Activated CD4-positive, alpha-beta T cell treated with anti-CD3 and anti-CD28 coated beads for 36 hours (primary cell): Measurements from ENCODE around the gene DTX3L. TPM values are rescaled to one million over a fixed set of nuclear protein-coding genes. Genes with fewer than 3 reads are reported as not detected.
"Not testable (repeated sequence)": the region's sequence is repeated elsewhere in the genome, so short reads cannot be mapped to it uniquely, and the experiment has no call there.

Source experiments
- ATAC-seq: fragments of 200-7000 bp; cut with Tn5 transposase; one replicate; pipeline ENCODE4 v1.10.0; 2021; ENCODE audit warnings: mild to moderate bottlenecking, moderate library complexity
- CTCF ChIA-PET: fragments of 350-600 bp; sonication (Branson Sonifier 250); formaldehyde crosslinking; loops from one replicate; lab custom pipeline; 2021; ENCODE audit warnings: antibody characterized with exemption; lab: Charles Lee
- POLR2A ChIA-PET: fragments of 350-600 bp; sonication (Branson Sonifier 250); formaldehyde crosslinking; loops from one replicate; lab custom pipeline; 2021; ENCODE audit warnings: antibody characterized with exemption, inconsistent platforms; lab: Charles Lee
- DNase-seq: peaks from one replicate; pipeline ENCODE4 v3.0.0-alpha.2; 2020
- H3K27ac Mint-ChIP-seq: one replicate; pipeline ENCODE4 v1.8.0; 2021; ENCODE audit warnings: mixed read lengths
- H3K27me3 Mint-ChIP-seq: one replicate; pipeline ENCODE4 v1.8.0; 2021; ENCODE audit warnings: mixed read lengths
- H3K36me3 Mint-ChIP-seq: one replicate; pipeline ENCODE4 v1.8.0; 2021; ENCODE audit warnings: low read depth, mixed read lengths
- H3K4me1 Mint-ChIP-seq: one replicate; pipeline ENCODE4 v1.8.0; 2021; ENCODE audit warnings: mixed read lengths
- H3K4me3 Mint-ChIP-seq: one replicate; pipeline ENCODE4 v1.8.0; 2021; ENCODE audit warnings: mild to moderate bottlenecking, moderate library complexity, mixed read lengths
- H3K9me3 Mint-ChIP-seq: one replicate; pipeline ENCODE4 v1.8.0; 2021; ENCODE audit warnings: low read depth, mixed read lengths
- intact Hi-C, 2 experiments: fragments of 100-400 bp; cut with DNase I in 1 of 2; cut with micrococcal nuclease in 1 of 2; formaldehyde crosslinking; loops; one replicate each; pipeline versions ENCODE4 v1.14.2 to v1.15.1; 2022 to 2024; cut with DNase I, micrococcal nuclease
- total RNA-seq, 2 experiments: library from RNA; stranded (reverse); gene quantifications; one replicate each; pipeline ENCODE4 v1.2.3, GENCODE V29; 2021

DTX3L gene
- total RNA-seq, 2 experiments from 2014 or later: 42.0 to 52.0 TPM

GRCh38 chr3:122560680-122561079 lies 3.5 kb upstream of the DTX3L start:
- intact Hi-C loops: loop anchor here (1.0 to 5.0 kb wide), 5 partner anchors 50 to 1013 kb away; partner anchors contain the start of genes HSPBAP1 (in 1 of the 2), POLQ (in 1 of the 2) and SEMA5B (in 1 of the 2)
- DNase-seq (peak; percentile 73), ATAC-seq (peak; percentile 42)
- Mint-ChIP-seq H3K4me1 (peaks cover 37% of the 10 kb centered on the region), H3K4me3 (no peak overlapping the region), H3K27me3 (no peaks in the 10 kb centered on the region), H3K27ac (peak overlapping the region; percentile 33), H3K36me3 (peaks cover 45% of the 10 kb centered on the region), H3K9me3 (no peaks in the 10 kb centered on the region)
- POLR2A ChIA-PET: interaction anchor here (1.1 to 1.4 kb wide), 2 partner anchors 118 to 119 kb away, joined by 3 to 4 read pairs; no protein-coding TSS in a partner anchor
- CTCF ChIA-PET: interaction anchor here (0.7 to 6.5 kb wide), 9 partner anchors 10 to 135 kb away, joined by 3 to 58 read pairs (median 4); partner anchors contain the start of gene PARP14

GRCh38 chr3:122562923-122563716 lies 1.0 kb upstream of the DTX3L start:
- ATAC-seq (no peak), DNase-seq (no peak)
- Mint-ChIP-seq H3K27ac (peak overlapping the region; percentile 97), H3K9me3 (no peaks in the 10 kb centered on the region), H3K4me1 (peaks cover 56% of the 10 kb centered on the region), H3K36me3 (peaks cover 55% of the 10 kb centered on the region), H3K27me3 (no peaks in the 10 kb centered on the region), H3K4me3 (peak overlapping the region; percentile 83)
- CTCF ChIA-PET: interaction anchor here (1.0 to 3.1 kb wide), 6 partner anchors 12 to 170 kb away, joined by 3 to 55 read pairs (median 3); partner anchors contain the start of gene PARP14
- intact Hi-C loops: loop anchor here in 1 of 2 experiments (5.0 kb wide), 3 partner anchors 229 to 1016 kb away; partner anchors contain the start of genes HSPBAP1, POLQ and SEMA5B
- POLR2A ChIA-PET: interaction anchor here (0.8 to 1.1 kb wide), 2 partner anchors 25 to 48 kb away, joined by 3 read pairs; partner anchors contain the start of gene KPNA1

DNA sequence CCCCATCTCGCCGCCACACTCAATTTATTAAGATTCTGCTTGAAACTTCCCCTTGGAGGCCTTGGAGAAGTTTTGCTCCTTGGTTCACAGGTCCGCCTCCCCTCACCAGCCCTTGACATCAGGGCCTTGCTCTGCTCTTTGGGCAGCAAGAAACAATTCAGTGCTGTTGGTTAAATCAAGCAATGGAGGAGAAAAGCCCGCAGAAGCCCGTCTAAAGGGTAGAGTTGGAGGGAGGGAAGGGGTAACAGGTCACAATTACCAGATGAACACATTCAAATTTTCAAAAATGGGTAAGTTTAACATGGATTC lies 467 bp upstream of the DTX3L start:
- peak overlapping the region; percentile 97 for H3K27ac Mint-ChIP-seq
- H3K9me3 Mint-ChIP-seq: no peaks in the 10 kb centered on the region
- ChIA-PET CTCF (interaction anchor here (1.0 to 3.1 kb wide), 6 partner anchors 62 to 171 kb away, joined by 3 to 55 read pairs (median 4); partner anchors contain the start of genes PARP14 and WDR5B), POLR2A (interaction anchor here (1.0 kb wide), 1 partner anchor 116 kb away, joined by 4 read pairs; no protein-coding TSS in a partner anchor)
- peak overlapping the region; percentile 83 for H3K4me3 Mint-ChIP-seq
- H3K4me1 Mint-ChIP-seq: peaks cover 61% of the 10 kb centered on the region
- intact Hi-C loops: loop anchor here (1.0 to 5.0 kb wide), 7 partner anchors 13 to 1016 kb away; partner anchors contain the start of genes FAM162A (in 1 of the 2), HSPBAP1 (in 1 of the 2), POLQ (in 1 of the 2) and SEMA5B (in 1 of the 2)
- no peaks in the 10 kb centered on the region for H3K27me3 Mint-ChIP-seq
- ATAC-seq (peak; percentile 18), DNase-seq (peak; percentile 38)
- peaks cover 57% of the 10 kb centered on the region for H3K36me3 Mint-ChIP-seq

DNA sequence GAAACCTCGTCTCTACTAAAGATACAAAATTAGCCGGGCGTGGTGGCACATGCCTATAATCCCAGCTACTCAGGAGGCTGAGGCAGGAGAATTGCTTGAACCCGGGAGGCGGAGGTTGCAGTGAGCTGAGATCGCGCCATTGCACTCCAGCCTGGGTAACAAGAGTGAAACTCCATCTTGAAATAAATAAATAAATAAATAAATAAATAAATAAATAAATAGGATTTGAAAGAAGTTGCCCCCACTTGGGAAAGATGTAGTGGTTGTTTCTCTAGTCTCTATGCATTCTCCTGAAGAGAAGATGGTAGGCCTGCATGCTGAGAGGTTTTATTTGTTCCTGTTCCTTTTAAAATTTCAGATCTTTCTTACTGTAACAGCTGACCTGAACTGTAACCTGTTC lies 4.0 kb downstream of the DTX3L start:
- H3K36me3 Mint-ChIP-seq: peaks cover 62% of the 10 kb centered on the region
- H3K27ac Mint-ChIP-seq: peak overlapping the region; percentile 59
- CTCF ChIA-PET: interaction anchor here (1.4 to 1.6 kb wide), 3 partner anchors 9 to 110 kb away, joined by 3 to 5 read pairs (median 3); no protein-coding TSS in a partner anchor
- DNase-seq, H3K4me3 Mint-ChIP-seq, intact Hi-C loops, H3K9me3 Mint-ChIP-seq, ATAC-seq, H3K27me3 Mint-ChIP-seq: not testable (repeated sequence)
- H3K4me1 Mint-ChIP-seq: peaks cover 65% of the 10 kb centered on the region
- POLR2A ChIA-PET: interaction anchor here (0.5 kb wide), 1 partner anchor 11 kb away, joined by 3 read pairs; no protein-coding TSS in a partner anchor

DNA sequence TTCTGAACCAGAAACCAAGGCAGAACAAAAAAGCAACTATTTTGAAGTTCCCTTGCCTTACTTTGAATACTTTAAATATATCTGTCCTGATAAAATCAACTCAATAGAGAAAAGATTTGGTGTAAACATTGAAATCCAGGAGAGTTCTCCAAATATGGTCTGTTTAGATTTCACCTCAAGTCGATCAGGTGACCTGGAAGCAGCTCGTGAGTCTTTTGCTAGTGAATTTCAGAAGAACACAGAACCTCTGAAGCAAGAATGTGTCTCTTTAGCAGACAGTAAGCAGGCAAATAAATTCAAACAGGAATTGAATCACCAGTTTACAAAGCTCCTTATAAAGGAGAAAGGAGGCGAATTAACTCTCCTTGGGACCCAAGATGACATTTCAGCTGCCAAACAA lies 4.6 kb downstream of the DTX3L start:
- H3K27ac Mint-ChIP-seq: peak overlapping the region; percentile 59
- peaks cover 63% of the 10 kb centered on the region for H3K36me3 Mint-ChIP-seq
- no peak overlapping the region for H3K4me3 Mint-ChIP-seq
- H3K4me1 Mint-ChIP-seq: peaks cover 67% of the 10 kb centered on the region
- H3K9me3 Mint-ChIP-seq: no peaks in the 10 kb centered on the region
- ATAC-seq: no peak
- DNase-seq: no peak
- intact Hi-C loops: no loop called here
- no peaks in the 10 kb centered on the region for H3K27me3 Mint-ChIP-seq
- ChIA-PET POLR2A (no interaction called here), CTCF (interaction anchor here (1.4 to 1.6 kb wide), 2 partner anchors 108 to 110 kb away, joined by 3 read pairs; no protein-coding TSS in a partner anchor)

- intact Hi-C loops: no loop called here
- CTCF ChIA-PET: interaction anchor here (0.6 kb wide), 1 partner anchor 11 kb away, joined by 3 read pairs; no protein-coding TSS in a partner anchor
These were observed 8.8 kb downstream of the DTX3L start for GRCh38 chr3:122572940-122573412.

GRCh38 chr3:122576174-122576940 lies 12.2 kb downstream of the DTX3L start:
- Mint-ChIP-seq H3K27ac (peak overlapping the region; percentile 87), H3K9me3 (peaks cover 2% of the 10 kb centered on the region), H3K36me3 (peaks cover 28% of the 10 kb centered on the region), H3K4me1 (peaks cover 58% of the 10 kb centered on the region), H3K27me3 (no peaks in the 10 kb centered on the region), H3K4me3 (peak overlapping the region; percentile 24)
- CTCF ChIA-PET: interaction anchor here (0.7 to 3.2 kb wide), 5 partner anchors 15 to 220 kb away, joined by 3 to 21 read pairs (median 4); no protein-coding TSS in a partner anchor
- DNase-seq (peak; percentile 78), ATAC-seq (peak; percentile 90)
- POLR2A ChIA-PET: no interaction called here
- intact Hi-C loops: loop anchor here (1.0 to 5.0 kb wide), 9 partner anchors 12 to 741 kb away; partner anchors contain the start of genes DTX3L (in 2 of the 2), PARP9 (in 2 of the 2), EAF2 (in 1 of the 2) and IQCB1 (in 1 of the 2)

More at GRCh38 chr3:122572940-122573412, 8.8 kb downstream of the DTX3L start:
- Mint-ChIP-seq H3K27ac (peak overlapping the region; percentile 81), H3K36me3 (peaks cover 43% of the 10 kb centered on the region), H3K4me1 (peaks cover 73% of the 10 kb centered on the region), H3K27me3 (no peaks in the 10 kb centered on the region), H3K4me3 (no peak overlapping the region), H3K9me3 (no peaks in the 10 kb centered on the region)
- POLR2A ChIA-PET: no interaction called here
- DNase-seq: peak; percentile 51
- peak; percentile 31 for ATAC-seq

DNA sequence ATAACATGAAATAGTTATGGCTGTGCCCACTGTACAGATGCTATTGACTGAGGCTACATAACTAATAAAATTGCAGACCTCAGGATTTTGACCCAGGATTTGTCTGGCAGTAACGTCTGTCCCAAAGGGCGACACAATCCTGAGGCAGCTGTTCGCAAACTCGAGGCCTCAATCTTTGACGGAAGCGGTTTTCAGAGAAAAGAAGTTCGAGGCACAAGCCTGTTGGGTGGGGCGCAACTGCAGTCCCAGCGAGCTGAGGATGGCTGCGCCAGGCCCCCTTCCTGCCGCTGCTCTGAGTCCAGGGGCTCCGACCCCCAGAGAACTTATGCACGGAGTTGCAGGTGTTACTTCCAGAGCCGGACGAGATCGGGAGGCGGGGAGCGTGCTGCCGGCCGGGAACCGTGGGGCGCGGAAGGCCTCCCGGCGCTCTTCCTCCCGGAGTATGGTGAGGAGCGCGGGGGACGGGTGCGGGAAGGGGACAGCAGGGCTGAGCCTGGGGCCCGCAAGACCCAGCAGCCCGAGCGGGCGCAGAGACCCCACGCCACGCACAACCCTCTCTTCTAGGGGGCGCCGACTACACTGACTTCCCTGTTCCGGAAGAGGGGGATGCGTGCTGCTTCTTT lies 13.4 kb downstream of the DTX3L start, which contains the start of gene PARP15:
PARP15 (plus strand) TSS at position 242 of the 623 bp plus-strand sequence; CDS start at position 260, 18 bp downstream.
- Mint-ChIP-seq H3K4me1 (peaks cover 55% of the 10 kb centered on the region), H3K27me3 (no peaks in the 10 kb centered on the region), H3K27ac (peak within 1 kb of the TSS; percentile 100), H3K4me3 (peak within 1 kb of the TSS; percentile 84), H3K36me3 (peaks cover 35% of the 10 kb centered on the region), H3K9me3 (peaks cover 9% of the 10 kb centered on the region)
- ATAC-seq (no peak), DNase-seq (peak; percentile 61)
- CTCF ChIA-PET: interaction anchor here (1.5 to 2.0 kb wide), 4 partner anchors 16 to 92 kb away, joined by 3 to 8 read pairs (median 4); no protein-coding TSS in a partner anchor
- POLR2A ChIA-PET: no interaction called here
- intact Hi-C loops: loop anchor here (5.0 kb wide), 2 partner anchors 100 to 430 kb away; no protein-coding TSS in a partner anchor

- Mint-ChIP-seq H3K4me3 (peak overlapping the region; percentile 84), H3K9me3 (peaks cover 12% of the 10 kb centered on the region), H3K4me1 (peaks cover 48% of the 10 kb centered on the region), H3K36me3 (peaks cover 39% of the 10 kb centered on the region), H3K27me3 (no peaks in the 10 kb centered on the region), H3K27ac (peak overlapping the region; percentile 100)
- DNase-seq (no peak), ATAC-seq (peak; percentile 7)
- POLR2A ChIA-PET: no interaction called here
- CTCF ChIA-PET: interaction anchor here (1.0 to 2.0 kb wide), 7 partner anchors 16 to 185 kb away, joined by 3 to 8 read pairs (median 3); no protein-coding TSS in a partner anchor
- intact Hi-C loops: loop anchor here (5.0 kb wide), 2 partner anchors 99 to 431 kb away; no protein-coding TSS in a partner anchor
These were observed 14.1 kb downstream of the DTX3L start for GRCh38 chr3:122578069-122578740.
